ENCODE measurements around the gene TBC1D22A.

Gene TBC1D22A

DNA sequence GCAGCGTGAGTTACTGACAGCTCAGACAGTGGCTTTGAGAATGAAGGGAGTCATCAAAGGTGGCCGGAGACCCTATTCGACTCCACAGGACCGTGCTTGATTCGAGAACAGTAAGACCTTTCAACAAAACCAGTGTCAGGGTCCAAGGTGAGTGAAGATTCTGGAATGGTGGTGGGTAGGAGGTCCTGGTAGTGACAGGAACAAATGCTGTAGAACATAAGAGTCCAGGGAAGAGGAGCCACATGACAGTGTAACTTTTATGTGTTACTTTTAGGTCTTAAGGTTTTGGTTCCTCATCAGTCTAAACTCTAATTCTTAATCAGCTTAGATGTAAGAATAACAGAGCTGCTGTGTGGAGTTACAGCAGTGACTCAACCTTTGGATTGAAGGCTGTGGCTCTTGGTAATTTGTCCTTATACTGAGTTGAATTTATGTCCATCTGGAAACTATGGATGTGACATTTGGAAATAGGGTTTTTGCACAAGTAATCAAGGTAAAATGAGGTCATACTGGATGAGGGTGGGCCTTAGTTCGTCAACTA, 1.8 kb downstream of the TBC1D22A start:
- TF ChIP-seq, protein P1, sequence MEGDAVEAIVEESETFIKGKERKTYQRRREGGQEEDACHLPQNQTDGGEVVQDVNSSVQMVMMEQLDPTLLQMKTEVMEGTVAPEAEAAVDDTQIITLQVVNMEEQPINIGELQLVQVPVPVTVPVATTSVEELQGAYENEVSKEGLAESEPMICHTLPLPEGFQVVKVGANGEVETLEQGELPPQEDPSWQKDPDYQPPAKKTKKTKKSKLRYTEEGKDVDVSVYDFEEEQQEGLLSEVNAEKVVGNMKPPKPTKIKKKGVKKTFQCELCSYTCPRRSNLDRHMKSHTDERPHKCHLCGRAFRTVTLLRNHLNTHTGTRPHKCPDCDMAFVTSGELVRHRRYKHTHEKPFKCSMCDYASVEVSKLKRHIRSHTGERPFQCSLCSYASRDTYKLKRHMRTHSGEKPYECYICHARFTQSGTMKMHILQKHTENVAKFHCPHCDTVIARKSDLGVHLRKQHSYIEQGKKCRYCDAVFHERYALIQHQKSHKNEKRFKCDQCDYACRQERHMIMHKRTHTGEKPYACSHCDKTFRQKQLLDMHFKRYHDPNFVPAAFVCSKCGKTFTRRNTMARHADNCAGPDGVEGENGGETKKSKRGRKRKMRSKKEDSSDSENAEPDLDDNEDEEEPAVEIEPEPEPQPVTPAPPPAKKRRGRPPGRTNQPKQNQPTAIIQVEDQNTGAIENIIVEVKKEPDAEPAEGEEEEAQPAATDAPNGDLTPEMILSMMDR (IDR thresholded peaks at IDR 0.05; ENCODE audit: low read length): no peak
- no peak for TF ChIP-seq EZH2 (IDR thresholded peaks at IDR 0.05; ENCODE audit: borderline replicate concordance, low read length)
- H3K9me2 ChIP-seq (ENCODE audit: low read depth, low read length): no peaks in the 10 kb centered on the region
- peak overlapping the region; percentile 93 for H3K4me3 ChIP-seq (ENCODE audit: low read depth, low read length, poor library complexity, severe bottlenecking)
- H2AFZ ChIP-seq (ENCODE audit: low read length): no peak overlapping the region
- peaks cover 71% of the 10 kb centered on the region for H3K4me1 ChIP-seq (ENCODE audit: insufficient read depth, low read length, severe bottlenecking)
- peaks cover 32% of the 10 kb centered on the region for H3K79me2 ChIP-seq (ENCODE audit: insufficient read depth, low read length)
- H3K4me2 ChIP-seq (ENCODE audit: low read length): peak overlapping the region; percentile 89
- no peaks in the 10 kb centered on the region for H3K27me3 ChIP-seq (ENCODE audit: insufficient read depth, low read length)
- H4K20me1 ChIP-seq (ENCODE audit: insufficient read depth, low read length): no peaks in the 10 kb centered on the region
- H3K27ac ChIP-seq (ENCODE audit: low read depth, low read length, poor library complexity, severe bottlenecking): peak overlapping the region; percentile 90
- no peaks in the 10 kb centered on the region for H3K9me3 ChIP-seq (ENCODE audit: low read length)
- peaks cover 6% of the 10 kb centered on the region; the same call in 1 of the 2 replicates for H3F3A ChIP-seq (ENCODE audit: insufficient read depth, low read length)
- H3K9ac ChIP-seq (ENCODE audit: low read length): peak overlapping the region; percentile 97; the same call in 1 of the 2 replicates
- peaks cover 6% of the 10 kb centered on the region; the same call in 1 of the 2 replicates for H3K36me3 ChIP-seq (ENCODE audit: insufficient read depth, low read length)

DNA sequence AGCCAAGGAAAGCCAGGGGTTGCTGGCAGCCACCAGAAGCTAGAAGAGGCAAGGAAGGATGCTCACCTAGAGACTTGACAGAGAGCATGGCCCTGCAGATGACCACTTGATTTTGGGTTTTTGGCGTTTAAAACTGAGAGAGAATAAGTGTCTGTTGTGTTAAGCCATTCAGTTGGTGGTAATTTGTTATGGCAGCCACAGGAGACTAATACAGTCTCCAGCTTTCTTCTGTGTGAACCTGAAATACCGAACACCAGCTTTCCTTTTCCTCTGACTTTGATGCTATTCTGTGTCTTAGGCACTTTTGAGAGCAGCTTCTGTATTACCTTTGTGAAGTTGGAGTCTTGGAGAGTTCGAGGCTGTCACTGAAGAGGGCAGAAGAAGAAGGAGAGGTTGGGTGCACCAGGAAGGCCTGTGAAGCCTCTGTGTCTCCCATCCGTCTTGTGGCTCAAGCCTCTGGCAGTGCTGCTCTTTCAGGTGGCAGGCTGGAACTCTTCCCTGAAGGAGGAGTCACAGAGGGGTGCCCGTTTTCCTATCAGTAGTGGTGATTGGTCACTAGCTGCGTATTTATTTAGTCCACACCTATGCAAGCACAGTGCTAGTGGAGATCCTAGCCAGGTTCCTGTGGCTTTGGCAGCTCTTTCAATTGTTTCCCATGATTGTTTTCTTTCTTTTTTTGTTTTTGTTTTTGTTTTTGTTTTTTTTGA, 2.5 kb downstream of the TBC1D22A start:
- peak overlapping the region; percentile 90 for H3K27ac ChIP-seq (ENCODE audit: low read depth, low read length, poor library complexity, severe bottlenecking)
- H2AFZ ChIP-seq (ENCODE audit: low read length): no peak overlapping the region
- peaks cover 6% of the 10 kb centered on the region; the same call in 1 of the 2 replicates for H3F3A ChIP-seq (ENCODE audit: insufficient read depth, low read length)
- H4K20me1 ChIP-seq (ENCODE audit: insufficient read depth, low read length): no peaks in the 10 kb centered on the region
- H3K27me3 ChIP-seq (ENCODE audit: insufficient read depth, low read length): no peaks in the 10 kb centered on the region
- H3K4me1 ChIP-seq (ENCODE audit: insufficient read depth, low read length, severe bottlenecking): peaks cover 77% of the 10 kb centered on the region
- no peak for TF ChIP-seq EZH2 (IDR thresholded peaks at IDR 0.05; ENCODE audit: borderline replicate concordance, low read length)
- TF ChIP-seq, protein P1 (IDR thresholded peaks at IDR 0.05; ENCODE audit: low read length): no peak
- H3K36me3 ChIP-seq (ENCODE audit: insufficient read depth, low read length): peaks cover 6% of the 10 kb centered on the region; the same call in 1 of the 2 replicates
- peak overlapping the region; percentile 93 for H3K4me3 ChIP-seq (ENCODE audit: low read depth, low read length, poor library complexity, severe bottlenecking)
- no peaks in the 10 kb centered on the region for H3K9me2 ChIP-seq (ENCODE audit: low read depth, low read length)
- peak overlapping the region; percentile 89 for H3K4me2 ChIP-seq (ENCODE audit: low read length)
- peaks cover 32% of the 10 kb centered on the region for H3K79me2 ChIP-seq (ENCODE audit: insufficient read depth, low read length)
- H3K9me3 ChIP-seq (ENCODE audit: low read length): no peaks in the 10 kb centered on the region
- peak overlapping the region; percentile 97; the same call in 1 of the 2 replicates for H3K9ac ChIP-seq (ENCODE audit: low read length)

DNA sequence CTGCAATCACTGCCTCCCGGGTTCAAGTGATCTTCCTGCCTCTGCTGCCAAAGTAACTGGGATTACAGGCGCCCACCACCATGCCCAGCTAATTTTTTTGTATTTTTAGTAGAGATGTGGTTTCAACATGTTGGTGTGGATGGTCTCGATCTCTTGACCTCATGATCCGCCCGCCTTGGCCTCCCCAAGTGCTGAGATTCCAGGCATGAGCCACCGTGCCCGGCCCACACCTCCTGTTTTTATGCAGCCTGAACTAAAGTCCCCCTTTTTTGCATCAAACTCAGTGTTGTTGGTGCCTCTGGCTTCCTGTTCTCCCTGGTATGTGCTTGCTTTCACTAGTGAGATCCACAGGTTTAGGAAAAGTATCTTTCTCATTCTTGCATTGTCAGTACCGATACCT, 4.2 kb downstream of the TBC1D22A start:
- peaks cover 77% of the 10 kb centered on the region for H3K4me1 ChIP-seq (ENCODE audit: insufficient read depth, low read length, severe bottlenecking)

More for the DNA sequence above, 4.2 kb downstream of the TBC1D22A start:
- peaks cover 39% of the 10 kb centered on the region for H3K79me2 ChIP-seq (ENCODE audit: insufficient read depth, low read length)
- TF ChIP-seq, protein P1 (IDR thresholded peaks at IDR 0.05; ENCODE audit: low read length): no peak
- no peak for TF ChIP-seq EZH2 (IDR thresholded peaks at IDR 0.05; ENCODE audit: borderline replicate concordance, low read length)
- no peaks in the 10 kb centered on the region for H3F3A ChIP-seq (ENCODE audit: insufficient read depth, low read length)
- H4K20me1 ChIP-seq (ENCODE audit: insufficient read depth, low read length): no peaks in the 10 kb centered on the region
- H3K9ac ChIP-seq (ENCODE audit: low read length): peak overlapping the region; percentile 26; the same call in 1 of the 2 replicates
- H3K4me2 ChIP-seq (ENCODE audit: low read length): peak overlapping the region; percentile 47; the same call in 1 of the 2 replicates
- H3K36me3 ChIP-seq (ENCODE audit: insufficient read depth, low read length): no peaks in the 10 kb centered on the region
- no peaks in the 10 kb centered on the region for H3K27me3 ChIP-seq (ENCODE audit: insufficient read depth, low read length)
- H3K9me2 ChIP-seq (ENCODE audit: low read depth, low read length): no peaks in the 10 kb centered on the region
- H3K9me3 ChIP-seq (ENCODE audit: low read length): no peaks in the 10 kb centered on the region
- H2AFZ ChIP-seq (ENCODE audit: low read length): no peak overlapping the region
- peak overlapping the region; percentile 10 for H3K4me3 ChIP-seq (ENCODE audit: low read depth, low read length, poor library complexity, severe bottlenecking)
- peak overlapping the region; percentile 97 for H3K27ac ChIP-seq (ENCODE audit: low read depth, low read length, poor library complexity, severe bottlenecking)
